ENCODE results near the gene TBC1D2B. TPM values are rescaled to one million over a fixed set of nuclear protein-coding genes. Genes with fewer than 3 reads are reported as not detected.
A peak's percentile ranks its signal among the peaks of the same experiment; 100 is the strongest.
"Not testable (repeated sequence)": the region's sequence is repeated elsewhere in the genome, so short reads cannot be mapped to it uniquely, and the experiment has no call there.

The TBC1D2B gene
- total RNA-seq, 2 donors from 2014 or later: 35.6 to 42.3 TPM

DNA sequence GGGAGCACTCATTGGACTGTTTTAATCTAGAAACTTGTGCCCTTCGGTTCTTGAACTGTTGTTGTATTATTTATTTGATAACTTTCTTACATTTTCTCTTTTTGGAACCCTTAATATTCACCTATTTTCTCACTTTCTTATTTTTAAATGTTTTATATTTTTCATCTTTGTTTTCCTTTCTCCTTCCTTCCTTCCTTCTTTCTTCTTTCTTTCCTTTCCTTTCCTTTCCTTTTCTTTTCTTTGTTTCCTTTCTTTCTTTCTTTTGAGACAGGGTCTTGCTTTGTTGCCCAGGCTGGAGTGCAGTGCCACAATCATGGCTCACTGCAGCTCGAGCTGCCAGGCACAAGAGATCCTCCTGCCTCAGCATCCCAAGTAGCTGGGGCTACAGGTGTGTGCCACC, 108.5 kb downstream of the TBC1D2B start:
- H3K36me3 ChIP-seq (replicated peaks in 1 of 2; ENCODE audit: insufficient read depth in 1 of 2, low read depth in 2 of 2): no peaks in the 10 kb centered on the region
- 85 to 95% methylated on average over 2 of the region's 2 CpGs for WGBS, 2 donors
- H3K27me3 ChIP-seq: no peaks in the 10 kb centered on the region
- TF ChIP-seq, protein P1, sequence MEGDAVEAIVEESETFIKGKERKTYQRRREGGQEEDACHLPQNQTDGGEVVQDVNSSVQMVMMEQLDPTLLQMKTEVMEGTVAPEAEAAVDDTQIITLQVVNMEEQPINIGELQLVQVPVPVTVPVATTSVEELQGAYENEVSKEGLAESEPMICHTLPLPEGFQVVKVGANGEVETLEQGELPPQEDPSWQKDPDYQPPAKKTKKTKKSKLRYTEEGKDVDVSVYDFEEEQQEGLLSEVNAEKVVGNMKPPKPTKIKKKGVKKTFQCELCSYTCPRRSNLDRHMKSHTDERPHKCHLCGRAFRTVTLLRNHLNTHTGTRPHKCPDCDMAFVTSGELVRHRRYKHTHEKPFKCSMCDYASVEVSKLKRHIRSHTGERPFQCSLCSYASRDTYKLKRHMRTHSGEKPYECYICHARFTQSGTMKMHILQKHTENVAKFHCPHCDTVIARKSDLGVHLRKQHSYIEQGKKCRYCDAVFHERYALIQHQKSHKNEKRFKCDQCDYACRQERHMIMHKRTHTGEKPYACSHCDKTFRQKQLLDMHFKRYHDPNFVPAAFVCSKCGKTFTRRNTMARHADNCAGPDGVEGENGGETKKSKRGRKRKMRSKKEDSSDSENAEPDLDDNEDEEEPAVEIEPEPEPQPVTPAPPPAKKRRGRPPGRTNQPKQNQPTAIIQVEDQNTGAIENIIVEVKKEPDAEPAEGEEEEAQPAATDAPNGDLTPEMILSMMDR (IDR thresholded peaks at IDR 0.05): no peak
- no peak for TF ChIP-seq POLR2A (IDR thresholded peaks at IDR 0.05)
- H3K27ac ChIP-seq: no peak overlapping the region
- H3K9me3 ChIP-seq: no peaks in the 10 kb centered on the region
- intact Hi-C loops (cut with DNase I): no loop called here
- ATAC-seq (no peak), DNase-seq (no peak)
- peaks cover 5% of the 10 kb centered on the region for H3K4me1 ChIP-seq
- H3K4me3 ChIP-seq: no peak overlapping the region

DNA sequence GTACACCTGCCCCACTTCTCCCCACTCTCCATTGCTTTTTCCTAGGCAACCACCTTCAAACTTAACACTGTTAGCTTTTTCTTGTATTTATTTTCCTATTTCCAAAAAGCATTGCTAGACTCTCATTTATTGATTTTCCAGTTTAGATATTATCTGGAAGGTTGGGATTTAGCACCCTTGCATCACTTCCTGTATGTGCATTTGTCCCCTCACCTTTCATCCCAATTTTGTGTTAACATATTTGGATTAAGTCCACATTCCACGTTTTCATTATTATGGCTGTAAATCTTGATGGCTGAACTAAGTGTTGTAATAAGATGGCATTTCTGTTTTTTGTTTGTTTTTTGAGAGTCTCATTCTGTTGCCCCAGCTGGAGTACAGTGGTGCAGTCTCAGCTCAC, 109.7 kb downstream of the TBC1D2B start:
- DNase-seq (no peak), ATAC-seq (no peak)
- H3K36me3 ChIP-seq (replicated peaks in 1 of 2; ENCODE audit: insufficient read depth in 1 of 2, low read depth in 2 of 2): no peaks in the 10 kb centered on the region
- no peaks in the 10 kb centered on the region for H3K9me3 ChIP-seq
- H3K4me1 ChIP-seq: no peaks in the 10 kb centered on the region
- H3K27me3 ChIP-seq: no peaks in the 10 kb centered on the region
- TF ChIP-seq, protein P1 (IDR thresholded peaks at IDR 0.05): no peak
- TF ChIP-seq POLR2A (IDR thresholded peaks at IDR 0.05): no peak
- 23 to 40% methylated on average over 1 of the region's 1 CpG for WGBS, 2 donors
- H3K27ac ChIP-seq: no peak overlapping the region
- H3K4me3 ChIP-seq: no peak overlapping the region
- intact Hi-C loops (cut with DNase I): no loop called here

DNA sequence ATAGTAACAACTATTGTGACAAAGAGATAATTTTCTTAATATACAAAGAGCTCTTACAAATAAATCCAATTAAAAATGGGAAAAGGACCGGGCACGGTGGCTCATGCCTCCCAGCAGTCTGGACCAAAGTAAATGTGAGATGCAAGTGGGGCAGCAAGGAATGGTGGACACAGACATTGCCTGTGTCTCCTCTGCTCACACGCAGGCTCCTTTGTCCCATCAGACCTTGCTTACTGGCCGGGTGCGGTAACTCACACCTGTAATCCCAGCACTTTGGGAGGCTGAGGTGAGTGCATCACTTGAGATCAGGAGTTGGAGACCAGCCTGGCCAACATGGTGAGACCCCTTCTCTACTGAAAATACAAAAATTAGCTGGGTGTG, 110.3 kb downstream of the TBC1D2B start:
- H3K9me3 ChIP-seq; H3K27me3 ChIP-seq; DNase-seq; H3K27ac ChIP-seq; H3K4me3 ChIP-seq; H3K4me1 ChIP-seq; H3K36me3 ChIP-seq (replicated peaks in 1 of 2; ENCODE audit: insufficient read depth in 1 of 2, low read depth in 2 of 2); intact Hi-C loops (cut with DNase I); ATAC-seq: not testable (repeated sequence)
- 66 to 75% methylated on average over 5 of the region's 5 CpGs for WGBS, 2 donors

DNA sequence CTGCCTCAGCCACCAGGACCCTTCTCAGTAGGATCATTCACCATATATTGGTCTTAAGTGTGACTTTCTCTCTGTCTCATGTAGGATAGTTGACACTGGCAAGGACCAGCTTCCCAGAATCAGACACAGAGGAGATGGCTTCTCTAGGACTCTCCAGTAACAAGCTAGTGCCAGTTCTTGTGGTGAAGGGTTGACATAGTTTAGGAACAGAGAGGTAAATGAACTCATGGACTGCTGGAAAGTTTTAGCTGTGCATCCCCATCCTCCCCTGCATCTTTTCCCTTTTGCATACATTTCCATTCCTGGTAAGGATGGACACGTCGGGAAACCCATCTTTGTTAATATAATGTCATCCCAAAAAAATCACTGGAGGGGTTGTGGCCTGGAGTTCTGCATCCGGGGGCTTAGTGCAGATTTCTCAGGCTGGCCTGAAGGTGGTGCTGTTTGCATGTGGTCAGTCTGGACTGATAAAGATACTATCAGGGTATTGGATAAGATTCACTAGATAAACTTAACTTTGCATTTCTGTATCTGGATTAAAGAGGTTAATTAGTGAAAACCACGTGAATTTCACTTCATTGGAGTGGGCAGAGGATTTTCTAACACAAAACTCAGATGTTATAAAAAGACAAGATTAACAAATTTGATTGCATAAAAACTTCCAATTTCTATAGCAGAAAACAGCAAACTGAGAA, 110.8 kb downstream of the TBC1D2B start:
- intact Hi-C loops (cut with DNase I): no loop called here
- H3K9me3 ChIP-seq: no peaks in the 10 kb centered on the region
- ATAC-seq (peak; percentile 60), DNase-seq (peak in 1 of 4 donors; percentile 32)
- H3K27me3 ChIP-seq: no peaks in the 10 kb centered on the region
- TF ChIP-seq POLR2A (IDR thresholded peaks at IDR 0.05): no peak
- TF ChIP-seq, protein P1 (IDR thresholded peaks at IDR 0.05): peak; percentile 56 to 80 (median 75)
- H3K4me1 ChIP-seq: no peaks in the 10 kb centered on the region
- no peaks in the 10 kb centered on the region for H3K36me3 ChIP-seq (replicated peaks in 1 of 2; ENCODE audit: insufficient read depth in 1 of 2, low read depth in 2 of 2)
- H3K27ac ChIP-seq: no peak overlapping the region
- 1 to 7% methylated on average over 4 of the region's 4 CpGs for WGBS, 2 donors
- H3K4me3 ChIP-seq: no peak overlapping the region

DNA sequence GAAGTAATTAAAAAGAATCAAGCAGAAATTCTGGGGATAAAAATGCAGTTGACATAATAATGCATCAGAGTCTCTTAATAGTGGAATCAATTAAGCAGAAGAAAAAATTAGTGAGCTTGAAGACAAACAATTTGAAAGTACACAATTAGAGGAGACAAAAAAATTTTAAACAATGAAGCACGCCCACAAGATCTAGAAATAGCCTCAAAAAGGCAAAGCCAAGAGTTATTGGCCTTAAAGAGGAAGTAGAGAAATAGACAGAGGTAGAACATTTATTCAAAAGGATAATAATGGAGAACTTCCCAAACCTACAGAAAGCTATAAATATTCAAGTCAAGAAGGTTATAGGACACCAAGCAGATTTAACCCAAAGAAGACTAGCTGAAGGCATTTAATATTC, 113.3 kb downstream of the TBC1D2B start:
- Histone ChIP-seq H3K4me1 (peaks cover 5% of the 10 kb centered on the region), H3K27ac (no peak overlapping the region), H3K27me3 (no peaks in the 10 kb centered on the region), H3K4me3 (no peak overlapping the region), H3K9me3 (no peaks in the 10 kb centered on the region), H3K36me3 (replicated peaks in 1 of 2; ENCODE audit: insufficient read depth in 1 of 2, low read depth in 2 of 2) (no peaks in the 10 kb centered on the region)
- TF ChIP-seq, protein P1 (IDR thresholded peaks at IDR 0.05): no peak
- TF ChIP-seq POLR2A (IDR thresholded peaks at IDR 0.05): no peak
- intact Hi-C loops (cut with DNase I): loop anchor here (5.0 kb wide), 1 partner anchor 143 kb away; no protein-coding TSS in a partner anchor
- WGBS, 2 donors: 64 to 69% methylated on average over 1 of the region's 1 CpG
- ATAC-seq (no peak), DNase-seq (no peak)

All from body of pancreas (tissue), 4 donors.